ENCODE results near the gene HSFX4.

DNA sequence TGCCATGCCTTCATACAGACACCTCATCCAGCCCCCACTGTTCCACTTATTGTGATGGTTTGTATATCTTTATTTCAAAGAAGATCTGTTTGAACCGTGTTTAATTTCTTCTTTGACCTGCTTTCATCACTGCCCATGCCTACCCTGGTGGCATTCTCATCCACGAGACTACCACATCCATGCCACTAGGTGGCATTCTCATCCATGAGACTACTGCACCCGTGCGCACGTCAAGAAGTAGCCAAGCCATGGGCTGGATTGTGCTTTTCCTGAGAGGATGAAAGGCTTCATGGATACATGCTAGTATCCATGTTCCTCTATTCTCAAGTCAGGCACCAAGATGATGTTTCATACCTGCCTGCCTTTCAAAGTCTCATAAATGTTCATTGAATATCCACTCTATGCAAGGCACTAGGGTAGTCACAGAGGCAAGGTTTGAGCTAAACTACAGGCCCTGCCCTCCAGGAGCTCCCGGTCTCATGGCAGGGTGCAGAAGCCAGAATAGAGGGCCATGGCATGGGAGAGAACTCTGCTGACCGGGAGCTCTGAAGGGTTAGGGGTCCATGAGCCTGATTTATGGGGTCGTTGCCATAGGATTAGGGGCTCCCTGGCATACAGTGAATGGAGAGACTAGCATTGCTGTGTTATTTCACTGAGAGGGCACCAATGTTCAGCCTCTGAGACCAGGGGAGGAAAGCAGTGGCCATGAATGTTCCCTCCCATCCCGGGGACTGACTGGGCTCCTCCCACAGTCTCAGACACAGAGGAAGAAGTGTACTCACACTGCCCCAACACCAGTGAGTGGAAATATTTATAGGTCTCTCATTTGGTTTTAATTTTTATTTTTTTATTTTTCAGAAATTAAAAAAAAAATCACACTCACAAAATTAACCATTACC is 33.7 kb downstream of the HSFX4 start:
- TF ChIP-seq CTCF (IDR thresholded peaks at IDR 0.05; ENCODE audit: low read length) (peak; percentile 57), EZH2 (IDR thresholded peaks at IDR 0.05; ENCODE audit: borderline replicate concordance, low read length) (no peak)

All from OCI-LY1 (cell line).